HG03196 (cell line): Measurements from ENCODE around the gene KRT77.
"Not testable (repeated sequence)": the region's sequence is repeated elsewhere in the genome, so short reads cannot be mapped to it uniquely, and the experiment has no call there.

Experiments used
- ATAC-seq: cut with Tn5 transposase; IDR thresholded peaks from one replicate; pipeline ENCODE4 v1.9.1; 2021; ENCODE audit not compliant: unreplicated experiment

The KRT77 gene

DNA sequence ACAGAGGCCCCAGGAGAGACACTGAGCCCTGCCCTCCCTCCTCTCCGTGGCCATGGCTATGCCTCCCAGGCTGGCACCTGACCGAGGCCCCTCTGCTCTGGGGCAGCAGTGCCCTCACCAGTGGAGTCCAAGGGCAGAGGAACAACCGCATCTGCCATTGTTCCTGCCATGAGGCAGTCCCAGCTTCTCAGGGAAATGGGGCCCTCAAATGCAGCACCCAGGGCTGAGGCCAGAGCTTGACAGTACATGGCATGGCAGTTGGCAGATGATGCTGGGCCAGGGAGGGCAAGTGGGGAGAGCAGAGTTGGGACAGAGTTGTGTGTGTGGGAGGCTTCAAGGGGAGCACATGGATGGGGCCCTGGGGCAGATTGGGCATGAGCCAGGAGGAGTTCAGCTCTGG is 21.1 kb upstream of the KRT77 start:
- no peak for ATAC-seq

- no peak for ATAC-seq
Measured at GRCh38 chr12:52722680-52723079, 19.4 kb upstream of the KRT77 start.

GRCh38 chr12:52721838-52722470 is 18.6 kb upstream of the KRT77 start:
- ATAC-seq: no peak

DNA sequence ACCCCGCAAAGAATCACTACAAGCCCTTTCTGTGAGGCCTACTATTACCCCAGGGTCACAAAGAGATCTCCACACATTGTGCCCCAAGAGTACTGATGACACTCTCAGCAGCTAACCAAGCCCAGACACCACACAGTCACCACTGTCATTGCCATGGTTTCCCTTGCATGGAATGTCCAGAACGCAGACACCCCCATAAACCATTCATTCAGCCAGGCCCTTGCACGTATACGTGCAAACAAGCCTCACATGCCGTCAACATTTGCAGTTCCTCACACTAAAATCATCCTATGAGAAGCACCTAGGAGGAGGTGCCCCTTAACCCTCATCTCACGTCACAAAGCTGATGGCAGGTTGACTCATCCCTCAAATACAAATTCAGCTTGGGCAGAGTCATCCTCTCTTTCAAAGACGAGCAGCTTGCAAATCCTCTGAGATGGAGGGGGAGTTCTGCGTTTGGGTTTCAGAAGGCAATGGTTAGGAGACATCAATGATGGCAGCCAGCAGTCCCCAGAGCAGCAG is 17.1 kb upstream of the KRT77 start:
- no peak for ATAC-seq

- ATAC-seq: no peak
Measured at GRCh38 chr12:52716061-52716460, 12.7 kb upstream of the KRT77 start.

DNA sequence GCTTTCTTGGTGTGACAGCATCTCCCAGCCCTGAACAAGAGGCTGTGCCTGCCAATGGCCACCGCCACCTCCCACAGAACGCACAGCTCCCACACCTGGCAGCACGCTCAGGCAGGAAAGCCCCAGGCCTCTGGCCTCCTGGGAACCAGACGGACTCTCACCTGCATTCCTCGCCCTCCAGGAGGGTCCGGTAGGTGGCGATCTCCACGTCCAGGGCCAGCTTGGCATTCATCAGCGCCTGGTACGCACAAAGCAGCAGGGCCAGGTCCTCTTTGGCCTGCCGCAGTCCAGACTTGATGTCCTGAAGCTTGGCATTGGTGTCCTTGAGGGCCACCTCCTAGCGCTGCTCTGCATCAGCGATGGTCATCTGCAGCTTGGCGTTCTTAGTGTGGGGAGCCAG is 12.1 kb upstream of the KRT77 start:
- ATAC-seq: no peak

DNA sequence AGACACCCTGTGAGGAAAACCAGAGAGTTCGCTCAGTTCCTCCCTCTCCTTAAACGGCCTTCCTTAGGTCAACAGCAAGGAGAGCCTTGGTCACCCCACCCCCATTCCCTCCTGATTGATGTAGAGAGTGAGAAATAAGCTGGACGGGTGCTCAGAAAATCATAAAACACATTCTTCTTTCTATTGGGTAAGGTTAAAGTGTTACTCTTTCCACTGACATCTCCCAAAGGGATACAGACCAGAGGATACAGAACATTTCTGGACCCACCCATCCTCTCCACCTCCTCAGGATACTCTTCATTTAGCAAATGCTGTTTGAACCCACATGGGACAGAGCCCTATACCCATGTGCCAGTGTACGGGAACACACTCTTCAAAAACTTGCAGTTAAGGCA is 11.6 kb upstream of the KRT77 start:
- ATAC-seq: no peak

- no peak for ATAC-seq
Measured at GRCh38 chr12:52713960-52714886, 10.9 kb upstream of the KRT77 start.

- not testable (repeated sequence) for ATAC-seq
Measured at GRCh38 chr12:52712122-52712521, 8.8 kb upstream of the KRT77 start.

GRCh38 chr12:52710730-52711129 is 7.4 kb upstream of the KRT77 start:
- no peak for ATAC-seq

DNA sequence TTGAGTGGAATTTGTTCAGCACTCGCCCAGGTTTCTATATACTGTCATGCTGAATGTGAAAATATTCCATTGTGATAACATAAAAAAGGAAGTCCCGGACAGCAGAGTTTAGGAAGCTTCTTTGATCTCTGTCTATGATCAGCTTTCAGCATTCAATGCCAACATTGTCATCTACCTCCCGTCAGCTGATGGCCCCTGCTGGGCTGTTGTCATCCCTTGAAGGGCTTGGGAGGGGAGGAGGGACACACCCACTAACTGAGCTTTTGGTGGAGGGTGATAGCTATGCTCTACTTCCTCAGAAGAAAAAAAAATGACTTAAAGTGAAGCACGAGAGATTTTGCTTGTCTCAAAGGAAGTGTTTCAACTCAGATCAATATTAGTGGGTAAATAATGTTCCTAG is 4.7 kb upstream of the KRT77 start:
- no peak for ATAC-seq

GRCh38 chr12:52704464-52704863 is 1.1 kb upstream of the KRT77 start:
- ATAC-seq: no peak

- ATAC-seq: no peak
Measured at GRCh38 chr12:52703878-52704277, 554 bp upstream of the KRT77 start.

DNA sequence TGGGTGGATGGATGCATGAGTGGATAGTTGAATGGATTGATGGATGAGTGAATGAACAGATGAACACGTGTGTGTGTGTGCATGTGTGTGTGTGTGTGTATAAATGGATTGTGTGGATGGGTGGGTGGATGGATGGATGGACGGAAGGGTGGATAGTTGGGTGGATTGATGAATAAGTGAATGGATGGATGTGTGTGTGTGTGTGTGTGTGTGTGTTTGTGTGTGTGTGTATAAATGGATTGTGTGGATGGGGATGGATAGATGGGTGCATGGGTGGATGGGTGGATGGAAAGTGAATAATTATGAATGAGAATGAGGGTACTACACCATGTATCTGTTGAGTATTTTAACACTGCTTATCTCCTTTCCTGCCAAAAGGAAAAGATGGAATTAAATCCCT is 986 bp downstream of the KRT77 start:
- no peak for ATAC-seq

DNA sequence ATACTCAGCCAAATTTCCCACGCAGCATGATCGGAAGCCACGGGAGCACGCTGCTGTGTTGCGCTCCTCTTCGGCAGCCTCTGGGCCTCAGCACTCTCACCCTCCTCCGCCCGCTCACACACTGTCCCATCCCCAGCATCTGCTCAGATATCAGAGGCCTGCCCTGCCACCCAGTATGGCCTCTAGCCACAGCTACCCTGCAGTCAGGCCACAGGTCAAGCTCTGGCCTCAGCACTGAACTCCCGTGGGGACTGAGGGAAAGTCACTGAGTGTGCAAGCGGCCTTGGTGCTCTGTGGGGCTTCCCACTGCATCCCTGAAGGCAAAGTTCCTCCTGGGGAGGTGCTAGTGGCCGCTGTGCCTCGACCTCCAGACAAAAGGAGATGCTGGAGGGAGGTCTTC is 2.0 kb downstream of the KRT77 start:
- ATAC-seq: no peak

DNA sequence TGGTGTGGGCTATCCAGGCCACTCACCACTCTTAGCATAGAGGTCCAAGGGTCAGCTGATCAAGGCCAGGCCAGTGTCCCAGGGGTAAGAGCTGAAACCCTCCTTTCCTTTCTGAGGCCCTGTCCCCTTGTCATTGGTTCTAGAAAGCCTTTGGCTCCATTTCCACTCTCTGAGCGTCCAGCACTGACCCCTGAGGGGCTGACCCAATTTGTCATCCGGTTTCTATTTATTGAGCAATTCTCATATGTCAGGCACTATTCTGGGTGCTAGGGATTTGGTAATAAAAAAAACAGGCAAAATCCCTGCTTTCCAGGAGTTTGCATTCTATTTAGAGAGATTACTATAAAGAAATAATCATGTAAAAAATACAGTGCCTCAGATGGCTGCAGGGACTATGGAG is 3.4 kb downstream of the KRT77 start:
- ATAC-seq: no peak

DNA sequence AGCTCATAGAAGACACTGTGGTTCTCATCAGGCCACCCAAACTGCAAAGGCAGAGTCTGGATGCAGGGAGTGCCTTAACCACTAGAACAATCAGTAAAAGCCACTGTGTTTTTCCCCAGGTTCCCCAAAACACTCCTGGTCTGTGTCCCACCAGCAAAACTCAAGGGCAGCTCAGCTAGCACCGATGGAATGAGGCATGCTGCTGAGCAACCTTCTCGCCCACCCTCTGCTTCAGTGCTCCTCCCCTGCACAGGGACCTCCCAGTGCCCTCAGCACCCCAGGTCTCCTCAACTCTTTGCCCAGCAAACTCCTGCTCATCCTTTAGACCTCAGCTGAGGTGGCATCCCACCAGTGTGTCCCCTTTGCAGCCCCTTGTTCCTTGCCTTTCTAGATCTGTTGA is 4.0 kb downstream of the KRT77 start:
- no peak for ATAC-seq

DNA sequence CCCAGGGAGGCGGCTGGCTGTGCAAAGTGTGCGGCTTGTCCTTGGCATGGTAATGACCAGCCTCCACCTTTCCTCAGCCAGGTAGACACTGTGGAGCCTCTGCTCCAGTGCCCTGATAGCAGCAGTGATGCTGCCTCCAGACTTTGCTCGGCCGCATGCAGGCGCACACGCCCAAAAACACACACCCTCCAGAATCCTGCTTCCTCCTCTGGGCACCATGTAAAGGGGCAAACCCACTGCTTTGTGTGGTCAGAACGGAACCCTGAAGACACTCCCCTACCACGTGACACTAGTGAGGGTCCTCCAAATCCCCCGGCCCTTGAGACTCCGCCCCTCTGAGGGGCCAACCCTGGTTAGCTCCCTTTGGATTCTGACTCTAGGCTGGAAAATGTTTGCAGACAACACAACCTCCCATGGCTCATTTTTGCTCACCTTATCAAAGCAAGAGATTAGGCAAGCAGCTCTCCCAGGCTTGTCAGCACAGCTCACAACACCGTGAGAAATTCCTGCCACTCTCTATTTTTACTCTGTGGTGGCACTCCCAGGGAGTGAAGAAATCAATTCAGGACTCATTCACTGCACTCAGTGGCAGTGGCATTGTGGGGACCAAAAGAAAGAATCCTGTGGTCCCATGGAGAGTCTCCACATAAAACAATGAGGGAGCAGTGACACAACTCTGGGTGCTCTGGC is 4.5 kb downstream of the KRT77 start:
- no peak for ATAC-seq

- no peak for ATAC-seq
Measured at GRCh38 chr12:52697058-52697582, 6.2 kb downstream of the KRT77 start.

- ATAC-seq: no peak
Measured at GRCh38 chr12:52696588-52696987, 6.7 kb downstream of the KRT77 start.

GRCh38 chr12:52695039-52695438 is 8.3 kb downstream of the KRT77 start:
- no peak for ATAC-seq
